Gastroesophageal sphincter (tissue), 3 donors: ENCODE data around the gene SLC38A1.

ENCODE experiments used
- CTCF ChIP-seq, 4 experiments: fragments of 200-600 bp in 2 of 4; fragments of 450-650 bp in 2 of 4; sonication (generic) in 1 of 4; IDR thresholded peaks; one replicate each; pipeline ENCODE4 v1.5.1; 2017 to 2019; ENCODE audit warnings: antibody characterized with exemption in 4 of 4, mild to moderate bottlenecking in 2 of 4, moderate library complexity in 2 of 4
- EP300 ChIP-seq: sonication (generic); formaldehyde crosslinking; IDR thresholded peaks from one replicate; pipeline ENCODE4 v1.6.1; 2017; ENCODE audit warnings: antibody characterized with exemption, mild to moderate bottlenecking
- POLR2AphosphoS5 ChIP-seq: sonication (generic); formaldehyde crosslinking; IDR thresholded peaks from one replicate; pipeline ENCODE4 v1.6.1; 2017; ENCODE audit warnings: antibody characterized with exemption

GRCh38 chr12:46219132-46219876 is 49.5 kb downstream of the SLC38A1 start:
- TF ChIP-seq EP300 (no peak), CTCF (IDR thresholded peaks at IDR 0.05) (no peak), POLR2AphosphoS5 (no peak)
